GM12873 (cell line): ENCODE results near the gene SNAP29.

ENCODE experiments used
- TF ChIP-seq, protein P1 (sequence below): IDR thresholded peaks from 2 replicates; pipeline ENCODE4 v1.5.1; 2012; ENCODE audit warnings: low read depth, mild to moderate bottlenecking, moderate library complexity, low read length, control low read depth; ENCODE audit not compliant: insufficient read depth; ENCODE audit errors: missing control alignments

Gene SNAP29

DNA sequence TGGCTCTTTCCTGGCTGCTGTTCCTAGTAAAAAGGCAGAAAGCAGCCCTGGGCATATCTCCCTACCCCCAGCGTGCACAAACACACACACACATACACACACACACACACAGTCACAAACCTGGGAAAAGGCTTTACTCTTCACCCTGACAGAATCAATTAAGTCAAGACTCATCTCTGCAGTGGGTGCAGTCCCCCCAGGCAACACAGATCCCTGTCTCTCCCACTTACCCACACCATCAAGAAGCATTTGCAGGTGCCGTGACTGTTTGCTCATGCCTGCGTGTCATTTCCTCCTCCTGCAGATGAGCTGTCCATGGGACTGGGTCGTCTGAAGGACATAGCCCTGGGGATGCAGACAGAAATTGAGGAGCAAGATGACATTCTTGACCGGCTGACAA is 28.6 kb downstream of the SNAP29 start:
- TF ChIP-seq, protein P1, sequence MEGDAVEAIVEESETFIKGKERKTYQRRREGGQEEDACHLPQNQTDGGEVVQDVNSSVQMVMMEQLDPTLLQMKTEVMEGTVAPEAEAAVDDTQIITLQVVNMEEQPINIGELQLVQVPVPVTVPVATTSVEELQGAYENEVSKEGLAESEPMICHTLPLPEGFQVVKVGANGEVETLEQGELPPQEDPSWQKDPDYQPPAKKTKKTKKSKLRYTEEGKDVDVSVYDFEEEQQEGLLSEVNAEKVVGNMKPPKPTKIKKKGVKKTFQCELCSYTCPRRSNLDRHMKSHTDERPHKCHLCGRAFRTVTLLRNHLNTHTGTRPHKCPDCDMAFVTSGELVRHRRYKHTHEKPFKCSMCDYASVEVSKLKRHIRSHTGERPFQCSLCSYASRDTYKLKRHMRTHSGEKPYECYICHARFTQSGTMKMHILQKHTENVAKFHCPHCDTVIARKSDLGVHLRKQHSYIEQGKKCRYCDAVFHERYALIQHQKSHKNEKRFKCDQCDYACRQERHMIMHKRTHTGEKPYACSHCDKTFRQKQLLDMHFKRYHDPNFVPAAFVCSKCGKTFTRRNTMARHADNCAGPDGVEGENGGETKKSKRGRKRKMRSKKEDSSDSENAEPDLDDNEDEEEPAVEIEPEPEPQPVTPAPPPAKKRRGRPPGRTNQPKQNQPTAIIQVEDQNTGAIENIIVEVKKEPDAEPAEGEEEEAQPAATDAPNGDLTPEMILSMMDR, result no peak

DNA sequence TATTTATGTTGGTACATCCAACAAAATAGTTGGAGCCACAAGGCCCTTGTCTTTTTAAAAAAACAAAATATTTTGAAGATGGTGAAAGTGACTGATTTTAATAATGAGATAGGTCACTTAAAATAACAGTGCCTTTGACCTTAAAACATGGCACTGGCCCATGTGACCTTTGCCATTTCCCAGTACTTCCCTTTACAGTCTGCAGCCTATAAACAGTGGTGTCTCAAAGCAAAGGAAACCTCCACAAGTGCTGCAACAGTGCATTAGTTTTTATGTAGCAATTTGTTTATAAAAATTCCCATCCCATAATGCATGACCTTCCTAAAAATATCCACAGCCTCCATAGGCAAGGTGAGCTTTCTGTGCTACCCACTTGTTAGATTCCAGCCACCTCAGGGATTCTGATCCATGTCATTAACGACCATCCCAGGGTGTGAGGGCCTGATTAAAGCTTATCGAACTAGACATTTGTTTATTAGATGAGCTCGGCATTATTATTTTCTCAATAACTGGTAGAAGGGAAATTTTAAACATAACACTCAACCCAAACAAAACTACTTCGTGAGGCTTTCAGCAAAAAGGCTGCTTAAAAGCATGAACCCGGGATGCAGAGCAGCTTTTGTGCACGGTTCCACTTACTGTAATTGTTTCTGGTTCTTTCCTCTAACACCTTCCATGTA is 30.4 kb downstream of the SNAP29 start:
- TF ChIP-seq, protein P1, result no peak

DNA sequence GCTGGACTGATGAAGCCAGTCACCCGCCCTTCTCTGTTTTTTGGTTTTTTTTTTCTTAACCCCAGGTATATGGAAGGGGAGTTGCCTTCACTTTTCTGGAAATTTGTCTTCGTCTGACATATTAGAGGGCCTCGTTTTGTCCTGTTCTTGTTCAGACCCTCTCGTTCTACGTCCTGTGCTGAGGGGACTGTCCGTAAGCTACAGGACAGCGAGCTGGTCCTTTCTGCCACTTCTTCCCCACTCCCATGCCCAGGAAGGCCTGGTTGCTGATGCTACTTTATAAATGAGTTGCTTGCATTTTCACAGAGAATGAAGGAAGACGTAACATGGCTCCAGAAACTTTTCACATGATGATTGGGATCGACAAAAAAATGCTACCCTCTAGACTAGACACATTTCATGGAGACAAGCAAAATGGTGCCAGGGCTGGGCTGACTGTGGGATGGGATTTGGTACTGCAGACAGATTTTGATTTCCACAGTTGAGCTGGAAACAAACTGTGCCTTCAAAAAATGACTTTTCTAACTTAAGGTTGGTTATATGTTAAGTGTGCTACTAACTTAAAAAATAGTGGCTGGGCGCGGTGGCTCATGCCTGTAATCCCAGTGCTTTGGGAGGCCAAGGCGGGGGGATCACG is 31.2 kb downstream of the SNAP29 start:
- TF ChIP-seq, protein P1, result no peak

DNA sequence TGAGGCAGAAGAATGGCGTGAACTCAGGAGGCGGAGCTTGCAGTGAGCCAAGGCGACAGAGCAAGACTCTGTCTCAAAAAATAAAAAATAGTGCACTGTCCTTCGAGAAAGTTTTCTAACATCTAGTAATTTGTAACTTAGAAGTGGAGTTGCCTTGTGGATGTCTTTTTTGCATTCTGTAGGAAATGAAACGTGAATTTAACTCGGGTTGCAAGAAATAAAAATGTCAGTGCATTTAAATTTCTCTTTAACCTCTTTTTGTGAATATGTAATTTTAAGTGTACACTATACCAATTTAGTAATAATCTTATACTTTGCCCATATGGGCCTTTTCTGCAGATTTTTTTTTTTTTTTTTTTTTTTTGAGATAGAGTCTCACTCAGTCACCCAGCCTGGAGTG is 32.2 kb downstream of the SNAP29 start:
- TF ChIP-seq, protein P1, result no peak

DNA sequence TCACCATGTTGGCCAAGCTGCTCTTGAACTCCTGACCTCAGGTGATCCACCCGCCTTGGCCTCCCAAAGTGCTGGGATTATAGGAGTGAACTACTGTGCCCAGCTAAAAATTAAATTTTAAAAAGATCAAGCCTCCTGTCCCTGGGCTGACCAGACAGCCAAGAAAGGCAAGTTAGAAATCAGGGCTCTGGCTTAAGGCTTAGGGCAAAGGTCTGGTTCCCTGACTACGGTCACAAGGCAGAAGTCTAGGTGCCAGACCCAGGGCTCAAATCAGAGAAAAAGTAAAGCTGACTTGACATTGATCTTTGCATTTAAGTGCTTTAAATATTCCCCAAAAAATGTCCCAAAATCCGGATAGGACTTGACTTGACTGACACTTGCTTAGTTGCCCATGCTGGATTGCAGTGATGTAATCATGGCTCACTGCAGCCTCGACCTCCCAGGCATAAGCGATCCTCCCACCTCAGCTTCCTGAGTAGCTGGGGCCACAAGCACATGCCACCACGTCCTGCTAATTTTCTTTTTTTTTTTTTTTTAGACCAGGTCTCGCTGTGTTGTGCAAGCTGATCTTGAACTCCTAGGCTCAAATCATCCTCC is 41.1 kb downstream of the SNAP29 start:
- TF ChIP-seq, protein P1, result no peak

DNA sequence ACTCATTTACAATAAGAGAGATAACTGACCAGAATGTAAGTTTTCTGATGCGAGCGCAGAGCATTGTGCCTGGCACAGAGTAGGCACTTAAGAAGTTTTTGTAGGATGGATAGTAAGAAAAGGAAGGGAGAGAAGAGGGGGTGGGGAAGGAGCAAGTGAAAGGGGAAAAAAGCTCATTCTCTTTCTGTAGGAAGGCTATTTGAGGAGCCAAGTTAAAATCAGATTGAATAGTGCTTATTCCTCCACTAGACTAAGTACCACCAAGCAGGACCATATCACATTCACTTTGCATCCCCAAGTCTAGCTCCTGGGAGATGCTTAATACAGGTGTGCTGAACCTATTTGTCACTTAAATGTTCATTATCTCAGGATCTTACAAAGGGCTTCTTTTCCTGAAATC is 44.3 kb downstream of the SNAP29 start:
- TF ChIP-seq, protein P1, result no peak
